ENCODE data around the gene TVP23C.

DNA sequence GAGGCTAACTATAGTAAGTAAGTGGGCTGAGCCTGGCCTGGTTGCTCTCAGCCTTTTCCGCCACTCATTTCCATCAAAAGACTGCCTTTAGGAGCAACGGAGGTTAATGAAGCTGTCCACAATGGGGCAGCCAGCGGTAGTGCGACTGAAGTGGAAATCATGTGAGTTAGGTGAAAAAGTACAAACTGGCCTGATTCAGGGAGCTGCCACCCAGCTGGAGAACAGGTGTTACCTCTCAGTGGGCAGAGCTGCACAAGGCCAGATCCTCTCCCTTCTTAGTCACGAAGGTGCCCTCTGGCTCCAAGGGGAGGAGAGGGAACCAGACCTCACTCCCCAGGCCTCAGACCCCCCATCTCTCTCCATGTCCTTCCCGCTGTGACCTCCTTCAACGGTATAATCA, 61.5 kb downstream of the TVP23C start:
- TF ChIP-seq, protein P1, sequence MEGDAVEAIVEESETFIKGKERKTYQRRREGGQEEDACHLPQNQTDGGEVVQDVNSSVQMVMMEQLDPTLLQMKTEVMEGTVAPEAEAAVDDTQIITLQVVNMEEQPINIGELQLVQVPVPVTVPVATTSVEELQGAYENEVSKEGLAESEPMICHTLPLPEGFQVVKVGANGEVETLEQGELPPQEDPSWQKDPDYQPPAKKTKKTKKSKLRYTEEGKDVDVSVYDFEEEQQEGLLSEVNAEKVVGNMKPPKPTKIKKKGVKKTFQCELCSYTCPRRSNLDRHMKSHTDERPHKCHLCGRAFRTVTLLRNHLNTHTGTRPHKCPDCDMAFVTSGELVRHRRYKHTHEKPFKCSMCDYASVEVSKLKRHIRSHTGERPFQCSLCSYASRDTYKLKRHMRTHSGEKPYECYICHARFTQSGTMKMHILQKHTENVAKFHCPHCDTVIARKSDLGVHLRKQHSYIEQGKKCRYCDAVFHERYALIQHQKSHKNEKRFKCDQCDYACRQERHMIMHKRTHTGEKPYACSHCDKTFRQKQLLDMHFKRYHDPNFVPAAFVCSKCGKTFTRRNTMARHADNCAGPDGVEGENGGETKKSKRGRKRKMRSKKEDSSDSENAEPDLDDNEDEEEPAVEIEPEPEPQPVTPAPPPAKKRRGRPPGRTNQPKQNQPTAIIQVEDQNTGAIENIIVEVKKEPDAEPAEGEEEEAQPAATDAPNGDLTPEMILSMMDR (IDR thresholded peaks at IDR 0.05; ENCODE audit: low read length): no peak
- no peak for TF ChIP-seq EZH2 (IDR thresholded peaks at IDR 0.05; ENCODE audit: borderline replicate concordance, low read length)
